ENCODE measurements around the gene PLA2G3. TPM values are rescaled to one million over a fixed set of nuclear protein-coding genes. Genes with fewer than 3 reads are reported as not detected.

Gene PLA2G3
- total RNA-seq, 4 donors from 2014 or later = not detected

GRCh38 chr22:31141551-31141950 is 1.2 kb upstream of the PLA2G3 start:
- no peaks in the 10 kb centered on the region for H3K4me1 ChIP-seq
- in situ Hi-C loops (cut with MboI; ENCODE audit: low pct_ligation_motif_present in 1 of 4, low pct_unique_long_range_greater_than_20kb in 1 of 4, low sequenced_read_pairs in 3 of 4) (no loop called here), intact Hi-C loops (cut with DNase I; ENCODE audit: low total_unique reads) (no loop called here)
- H3K27ac ChIP-seq = no peak overlapping the region
- H3K36me3 ChIP-seq = no peaks in the 10 kb centered on the region
- TF ChIP-seq CTCF (IDR thresholded peaks at IDR 0.05) (no peak), POLR2A (IDR thresholded peaks at IDR 0.05) (no peak), EP300 (IDR thresholded peaks at IDR 0.05; ENCODE audit: low read depth) (no peak), POLR2AphosphoS5 (IDR thresholded peaks at IDR 0.05) (no peak)
- H3K27me3 ChIP-seq = peaks cover 3% of the 10 kb centered on the region
- no peak for DNase-seq
- peaks cover 0 to under 1% of the 10 kb centered on the region in 2 donors for H3K9me3 ChIP-seq
- 88% methylated on average over 2 of the region's 2 CpGs; no CpG with 5 or more reads in 1 of the 2 donors for WGBS, 2 donors (ENCODE audit: low coverage in 1 of 2)
- H3K4me3 ChIP-seq = no peak overlapping the region

GRCh38 chr22:31140746-31141145 is 438 bp upstream of the PLA2G3 start:
- no peak for DNase-seq
- in situ Hi-C loops (cut with MboI; ENCODE audit: low pct_ligation_motif_present in 1 of 4, low pct_unique_long_range_greater_than_20kb in 1 of 4, low sequenced_read_pairs in 3 of 4) = no loop called here
- Histone ChIP-seq H3K4me1 (no peaks in the 10 kb centered on the region), H3K36me3 (no peaks in the 10 kb centered on the region), H3K9me3 (no peaks in the 10 kb centered on the region), H3K27me3 (peaks cover 3% of the 10 kb centered on the region), H3K4me3 (no peak overlapping the region), H3K27ac (no peak overlapping the region)
- intact Hi-C loops (cut with DNase I; ENCODE audit: low total_unique reads) = no loop called here
- 58% methylated on average over 5 of the region's 5 CpGs; no CpG with 5 or more reads in 1 of the 2 donors for WGBS, 2 donors (ENCODE audit: low coverage in 1 of 2)
- no peak for TF ChIP-seq EP300 (IDR thresholded peaks at IDR 0.05; ENCODE audit: low read depth)
- no peak for TF ChIP-seq POLR2AphosphoS5 (IDR thresholded peaks at IDR 0.05)
- TF ChIP-seq POLR2A (IDR thresholded peaks at IDR 0.05) = no peak
- no peak for TF ChIP-seq CTCF (IDR thresholded peaks at IDR 0.05)

GRCh38 chr22:31139066-31139465 is 1.2 kb downstream of the PLA2G3 start:
- no peak for DNase-seq
- H3K4me1 ChIP-seq = no peaks in the 10 kb centered on the region
- WGBS, 2 donors (ENCODE audit: low coverage in 1 of 2) = 30 to 58% methylated on average over 2 to 3 of the region's 3 CpGs
- H3K27me3 ChIP-seq = peaks cover 3% of the 10 kb centered on the region
- H3K36me3 ChIP-seq = no peaks in the 10 kb centered on the region
- no peak overlapping the region for H3K27ac ChIP-seq
- in situ Hi-C loops (cut with MboI; ENCODE audit: low pct_ligation_motif_present in 1 of 4, low pct_unique_long_range_greater_than_20kb in 1 of 4, low sequenced_read_pairs in 3 of 4) (no loop called here), intact Hi-C loops (cut with DNase I; ENCODE audit: low total_unique reads) (no loop called here)
- H3K4me3 ChIP-seq = no peak overlapping the region
- no peaks in the 10 kb centered on the region for H3K9me3 ChIP-seq
- TF ChIP-seq EP300 (IDR thresholded peaks at IDR 0.05; ENCODE audit: low read depth) = no peak
- TF ChIP-seq CTCF (IDR thresholded peaks at IDR 0.05) = no peak
- TF ChIP-seq POLR2AphosphoS5 (IDR thresholded peaks at IDR 0.05) = no peak
- TF ChIP-seq POLR2A (IDR thresholded peaks at IDR 0.05) = no peak

GRCh38 chr22:31138126-31138525 is 2.2 kb downstream of the PLA2G3 start:
- no peak overlapping the region for H3K27ac ChIP-seq
- H3K4me3 ChIP-seq = no peak overlapping the region
- DNase-seq = no peak
- intact Hi-C loops (cut with DNase I; ENCODE audit: low total_unique reads) (no loop called here), in situ Hi-C loops (cut with MboI; ENCODE audit: low pct_ligation_motif_present in 1 of 4, low pct_unique_long_range_greater_than_20kb in 1 of 4, low sequenced_read_pairs in 3 of 4) (no loop called here)
- no peaks in the 10 kb centered on the region for H3K4me1 ChIP-seq
- 69% methylated on average over 10 of the region's 10 CpGs; no CpG with 5 or more reads in 1 of the 2 donors for WGBS, 2 donors (ENCODE audit: low coverage in 1 of 2)
- no peaks in the 10 kb centered on the region for H3K9me3 ChIP-seq
- TF ChIP-seq POLR2A (IDR thresholded peaks at IDR 0.05) = no peak
- no peak for TF ChIP-seq EP300 (IDR thresholded peaks at IDR 0.05; ENCODE audit: low read depth)
- peaks cover 3% of the 10 kb centered on the region for H3K27me3 ChIP-seq
- no peaks in the 10 kb centered on the region for H3K36me3 ChIP-seq

GRCh38 chr22:31137721-31138120 is 2.6 kb downstream of the PLA2G3 start:
- no peaks in the 10 kb centered on the region for H3K4me1 ChIP-seq
- H3K9me3 ChIP-seq = no peaks in the 10 kb centered on the region
- WGBS, 2 donors (ENCODE audit: low coverage in 1 of 2) = 70% methylated on average over 10 of the region's 10 CpGs; no CpG with 5 or more reads in 1 of the 2 donors
- H3K36me3 ChIP-seq = no peaks in the 10 kb centered on the region
- in situ Hi-C loops (cut with MboI; ENCODE audit: low pct_ligation_motif_present in 1 of 4, low pct_unique_long_range_greater_than_20kb in 1 of 4, low sequenced_read_pairs in 3 of 4) = no loop called here
- no peak for TF ChIP-seq EP300 (IDR thresholded peaks at IDR 0.05; ENCODE audit: low read depth)
- TF ChIP-seq POLR2AphosphoS5 (IDR thresholded peaks at IDR 0.05) = no peak
- TF ChIP-seq CTCF (IDR thresholded peaks at IDR 0.05) = no peak
- no peak for TF ChIP-seq POLR2A (IDR thresholded peaks at IDR 0.05)
- no peak for DNase-seq
- H3K4me3 ChIP-seq = no peak overlapping the region
- intact Hi-C loops (cut with DNase I; ENCODE audit: low total_unique reads) = no loop called here
- H3K27me3 ChIP-seq = peaks cover 3% of the 10 kb centered on the region
- H3K27ac ChIP-seq = no peak overlapping the region
